MCF 10A (cell line): Measurements from ENCODE around the gene FCAR. TPM values are rescaled to one million over a fixed set of nuclear protein-coding genes. Genes with fewer than 3 reads are reported as not detected.

ENCODE experiments used
- BruUV-seq: library from RNA; stranded (reverse); fragments of 400-500 nt; replicated peaks from 2 replicates; lab custom pipeline; 2021; lab: Mats Ljungman, UMichigan
- CTCF ChIA-PET: fragments of 300-600 bp; sonication (Branson Sonifier 250); formaldehyde crosslinking; extraction: SDS; loops from one replicate; lab custom pipeline; 2021; ENCODE audit warnings: antibody characterized with exemption, inconsistent platforms; lab: Yijun Ruan, JAX
- POLR2A ChIA-PET: fragments of 300-600, 350-650 bp; sonication (Branson Sonifier 250); formaldehyde crosslinking; extraction: SDS; loops from one replicate; lab custom pipeline; 2020; ENCODE audit warnings: antibody characterized with exemption, inconsistent platforms; lab: Yijun Ruan, JAX
- DNase-seq: peaks from one replicate; pipeline ENCODE4 v3.0.0-alpha.2; 2018; ENCODE audit not compliant: unreplicated experiment
- H3K27ac Mint-ChIP-seq: one replicate; pipeline ENCODE4 v1.8.0; 2022; ENCODE audit warnings: mild to moderate bottlenecking, low read depth, mixed read lengths; ENCODE audit not compliant: unreplicated experiment
- H3K27me3 Mint-ChIP-seq: one replicate; pipeline ENCODE4 v1.8.0; 2022; ENCODE audit warnings: mixed read lengths; ENCODE audit not compliant: insufficient read depth, unreplicated experiment
- H3K36me3 Mint-ChIP-seq: one replicate; pipeline ENCODE4 v1.8.0; 2022; ENCODE audit warnings: mild to moderate bottlenecking, moderate library complexity, mixed read lengths; ENCODE audit not compliant: insufficient read depth, unreplicated experiment
- H3K4me1 Mint-ChIP-seq: one replicate; pipeline ENCODE4 v1.8.0; 2022; ENCODE audit warnings: mixed read lengths; ENCODE audit not compliant: insufficient read depth, unreplicated experiment
- H3K4me3 Mint-ChIP-seq: one replicate; pipeline ENCODE4 v1.8.0; 2022; ENCODE audit warnings: mild to moderate bottlenecking, moderate library complexity, mixed read lengths; ENCODE audit not compliant: unreplicated experiment
- H3K9me3 Mint-ChIP-seq: one replicate; pipeline ENCODE4 v1.8.0; 2022; ENCODE audit warnings: mixed read lengths; ENCODE audit not compliant: unreplicated experiment
- CTCF ChIP-seq: fragments of 200-600 bp; IDR thresholded peaks from one replicate; pipeline ENCODE4 v1.8.0; 2022; ENCODE audit warnings: antibody characterized with exemption, mild to moderate bottlenecking; ENCODE audit not compliant: unreplicated experiment
- intact Hi-C: fragments of 100-400 bp; cut with micrococcal nuclease; formaldehyde crosslinking; loops from 2 replicates; pipeline ENCODE4 v1.14.1; 2022
- total RNA-seq: library from RNA; stranded (reverse); gene quantifications from 2 replicates; pipeline ENCODE4 v1.2.3, GENCODE V29; 2022

Gene FCAR
- total RNA-seq, 1 experiment from 2014 or later = not detected

- TF ChIP-seq CTCF = no peak
- H3K4me1 Mint-ChIP-seq = no peaks in the 10 kb centered on the region
- no peak overlapping the region for H3K4me3 Mint-ChIP-seq
- H3K27me3 Mint-ChIP-seq = no peaks in the 10 kb centered on the region
- H3K36me3 Mint-ChIP-seq = no peaks in the 10 kb centered on the region
- POLR2A ChIA-PET = no interaction called here
- H3K9me3 Mint-ChIP-seq = peaks cover 17% of the 10 kb centered on the region
- no TSS peak for BruUV-seq
- H3K27ac Mint-ChIP-seq = no peak overlapping the region
- DNase-seq = no peak
- intact Hi-C loops = no loop called here
- CTCF ChIA-PET = interaction anchor here (1.4 kb wide), 1 partner anchor 229 kb away, joined by 3 read pairs; no protein-coding TSS in a partner anchor
These were observed 8.7 kb downstream of the FCAR start for GRCh38 chr19:54882758-54883157.

- H3K4me1 Mint-ChIP-seq = no peaks in the 10 kb centered on the region
- DNase-seq = no peak
- TF ChIP-seq CTCF = no peak
- no peaks in the 10 kb centered on the region for H3K36me3 Mint-ChIP-seq
- intact Hi-C loops = no loop called here
- no peak overlapping the region for H3K4me3 Mint-ChIP-seq
- ChIA-PET POLR2A (no interaction called here), CTCF (interaction anchor here (0.7 to 1.5 kb wide), 2 partner anchors 10 to 209 kb away, joined by 3 to 7 read pairs; no protein-coding TSS in a partner anchor)
- no peak overlapping the region for H3K27ac Mint-ChIP-seq
- H3K27me3 Mint-ChIP-seq = no peaks in the 10 kb centered on the region
- BruUV-seq = no TSS peak
- peaks cover 14% of the 10 kb centered on the region for H3K9me3 Mint-ChIP-seq
These were observed 9.2 kb downstream of the FCAR start for GRCh38 chr19:54883228-54883627.

- peaks cover 10% of the 10 kb centered on the region for H3K9me3 Mint-ChIP-seq
- no peak for TF ChIP-seq CTCF
- H3K36me3 Mint-ChIP-seq = no peaks in the 10 kb centered on the region
- intact Hi-C loops = no loop called here
- no peak overlapping the region for H3K4me3 Mint-ChIP-seq
- no peak overlapping the region for H3K27ac Mint-ChIP-seq
- CTCF ChIA-PET = no interaction called here
- no peak for DNase-seq
- no TSS peak for BruUV-seq
- H3K4me1 Mint-ChIP-seq = no peaks in the 10 kb centered on the region
- no peaks in the 10 kb centered on the region for H3K27me3 Mint-ChIP-seq
- POLR2A ChIA-PET = no interaction called here
These were observed 14.2 kb downstream of the FCAR start for GRCh38 chr19:54888239-54888638.

GRCh38 chr19:54889566-54889965 lies 15.5 kb downstream of the FCAR start:
- Mint-ChIP-seq H3K27ac (no peak overlapping the region), H3K36me3 (no peaks in the 10 kb centered on the region), H3K4me3 (no peak overlapping the region), H3K27me3 (no peaks in the 10 kb centered on the region), H3K9me3 (peaks cover 10% of the 10 kb centered on the region), H3K4me1 (no peaks in the 10 kb centered on the region)
- DNase-seq = no peak
- POLR2A ChIA-PET = interaction anchor here (1.6 kb wide), 1 partner anchor 17 kb away, joined by 3 read pairs; no protein-coding TSS in a partner anchor
- CTCF ChIA-PET = interaction anchor here (0.5 to 1.0 kb wide), 3 partner anchors 23 to 504 kb away, joined by 3 to 6 read pairs (median 5); no protein-coding TSS in a partner anchor
- no peak for TF ChIP-seq CTCF
- intact Hi-C loops = no loop called here
- BruUV-seq = no TSS peak
